ENCODE results near the gene CUBN.
"Not testable (repeated sequence)": the region's sequence is repeated elsewhere in the genome, so short reads cannot be mapped to it uniquely, and the experiment has no call there.

CUBN gene

GRCh38 chr10:17019696-17020095 is 109.9 kb downstream of the CUBN start:
- no peak overlapping the region for H3K4me3 ChIP-seq (ENCODE audit: low read depth, low read length)

- H3K4me3 ChIP-seq (ENCODE audit: low read depth, low read length): not testable (repeated sequence)
Observed at GRCh38 chr10:17013131-17013983, 116.3 kb downstream of the CUBN start.

- H3K4me3 ChIP-seq (ENCODE audit: low read depth, low read length): not testable (repeated sequence)
Observed at GRCh38 chr10:17012731-17013130, 116.9 kb downstream of the CUBN start.

GRCh38 chr10:17010363-17011145 is 119.1 kb downstream of the CUBN start:
- H3K4me3 ChIP-seq (ENCODE audit: low read depth, low read length): no peak overlapping the region

- no peak overlapping the region for H3K4me3 ChIP-seq (ENCODE audit: low read depth, low read length)
Observed at GRCh38 chr10:17009212-17009700, 120.4 kb downstream of the CUBN start.

GRCh38 chr10:17007418-17007770 is 122.2 kb downstream of the CUBN start:
- H3K4me3 ChIP-seq (ENCODE audit: low read depth, low read length): no peak overlapping the region

GRCh38 chr10:17006631-17007417 is 122.8 kb downstream of the CUBN start:
- no peak overlapping the region for H3K4me3 ChIP-seq (ENCODE audit: low read depth, low read length)

GRCh38 chr10:17005621-17006566 is 123.7 kb downstream of the CUBN start:
- no peak overlapping the region for H3K4me3 ChIP-seq (ENCODE audit: low read depth, low read length)

GRCh38 chr10:17004801-17005380 is 124.7 kb downstream of the CUBN start:
- H3K4me3 ChIP-seq (ENCODE audit: low read depth, low read length): no peak overlapping the region

GRCh38 chr10:17003651-17004286 is 125.8 kb downstream of the CUBN start:
- H3K4me3 ChIP-seq (ENCODE audit: low read depth, low read length): no peak overlapping the region

GRCh38 chr10:17003151-17003550 is 126.5 kb downstream of the CUBN start:
- no peak overlapping the region for H3K4me3 ChIP-seq (ENCODE audit: low read depth, low read length)

GRCh38 chr10:17001961-17002749 is 127.5 kb downstream of the CUBN start:
- H3K4me3 ChIP-seq (ENCODE audit: low read depth, low read length): no peak overlapping the region

- H3K4me3 ChIP-seq (ENCODE audit: low read depth, low read length): no peak overlapping the region
Observed at GRCh38 chr10:17001297-17001744, 128.3 kb downstream of the CUBN start.

GRCh38 chr10:16999665-17000451 is 129.8 kb downstream of the CUBN start:
- no peak overlapping the region for H3K4me3 ChIP-seq (ENCODE audit: low read depth, low read length)

GRCh38 chr10:16996530-16996964 is 133.1 kb downstream of the CUBN start:
- no peak overlapping the region for H3K4me3 ChIP-seq (ENCODE audit: low read depth, low read length)

GRCh38 chr10:16995867-16996529 is 133.6 kb downstream of the CUBN start:
- no peak overlapping the region for H3K4me3 ChIP-seq (ENCODE audit: low read depth, low read length)

- no peak overlapping the region for H3K4me3 ChIP-seq (ENCODE audit: low read depth, low read length)
Observed at GRCh38 chr10:16993186-16993585, 136.4 kb downstream of the CUBN start.
